Effector memory CD4-positive, alpha-beta T cell (primary cell): ENCODE data around the gene SERPINF2.
"Not testable (repeated sequence)": the region's sequence is repeated elsewhere in the genome, so short reads cannot be mapped to it uniquely, and the experiment has no call there.

Experiments used
- DNase-seq, 3 donors: peaks; one replicate each; pipeline ENCODE4 v3.0.0-alpha.2; 2020
- H3K27ac ChIP-seq: 2 replicates; pipeline ENCODE4 v1.7.0; 2013; ENCODE audit warnings: mild to moderate bottlenecking, low read length, moderate library complexity; ENCODE audit not compliant: insufficient read depth, poor library complexity, severe bottlenecking
- H3K27me3 ChIP-seq: replicated peaks from 2 replicates; pipeline ENCODE4 v1.7.0; 2013; ENCODE audit warnings: mild to moderate bottlenecking, low read length; ENCODE audit not compliant: insufficient read depth, control insufficient read depth, poor library complexity, severe bottlenecking
- H3K36me3 ChIP-seq: 2 replicates; pipeline ENCODE4 v1.7.0; 2013; ENCODE audit warnings: mild to moderate bottlenecking, low read length, moderate library complexity; ENCODE audit not compliant: control insufficient read depth, insufficient read depth
- H3K4me1 ChIP-seq: 2 replicates; pipeline ENCODE4 v1.7.0; 2013; ENCODE audit warnings: low read length, mild to moderate bottlenecking; ENCODE audit not compliant: control insufficient read depth, insufficient read depth, poor library complexity, severe bottlenecking
- H3K4me3 ChIP-seq: 2 replicates; pipeline ENCODE4 v1.7.0; 2013; ENCODE audit warnings: low read length, low read depth, mild to moderate bottlenecking; ENCODE audit not compliant: insufficient read depth, poor library complexity, severe bottlenecking
- H3K9me3 ChIP-seq: 2 replicates; pipeline ENCODE4 v1.7.0; 2013; ENCODE audit warnings: mild to moderate bottlenecking, low read length, moderate library complexity; ENCODE audit not compliant: control insufficient read depth

SERPINF2 gene

DNA sequence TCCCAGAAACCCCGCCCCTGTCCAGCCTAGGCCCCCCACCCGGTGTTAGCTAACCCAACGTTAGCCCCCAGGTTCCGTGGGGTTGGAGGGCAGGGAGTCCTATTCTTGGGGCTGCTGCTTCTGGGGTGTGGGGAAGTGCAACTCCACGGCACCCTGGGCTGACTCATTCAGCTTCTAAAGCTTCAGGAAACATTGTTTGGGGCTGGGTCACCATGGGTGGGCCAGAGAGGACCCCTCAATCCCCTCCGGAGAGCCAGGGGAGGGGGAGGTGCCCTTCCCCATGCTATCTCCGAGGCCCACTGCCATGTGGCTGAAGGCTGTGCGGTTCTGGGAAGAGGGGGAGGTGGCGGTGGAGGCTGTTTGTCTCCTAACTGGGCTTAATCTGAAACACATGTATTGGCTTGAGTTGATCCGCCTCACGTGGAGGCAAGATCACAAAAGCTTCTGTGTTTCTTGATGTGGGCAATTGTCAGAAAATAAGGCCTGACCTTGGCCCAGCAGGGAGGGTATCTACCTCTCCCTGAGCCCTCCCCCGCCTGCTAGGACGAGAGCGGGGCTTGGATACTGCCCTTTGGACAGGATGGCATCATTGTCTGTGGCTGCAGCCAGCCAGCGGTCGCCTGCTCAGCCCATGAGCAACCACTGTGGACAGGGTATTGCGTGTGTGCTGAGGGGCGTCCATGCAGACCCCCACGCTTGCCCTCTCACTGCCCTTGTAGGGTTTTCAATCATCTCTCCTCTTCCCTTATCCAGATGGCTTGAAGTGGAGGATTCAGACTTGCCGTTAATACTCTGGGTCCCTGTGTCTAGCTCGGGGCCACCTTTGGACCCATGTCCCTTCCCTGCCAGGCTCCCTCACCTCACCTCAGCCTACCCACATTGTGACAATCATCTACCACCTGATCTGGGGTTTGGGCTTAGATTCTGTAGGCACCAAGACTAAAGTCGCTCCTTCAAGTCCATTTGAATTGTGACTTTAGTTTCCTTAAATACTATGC, 20.5 kb downstream of the SERPINF2 start:
- Histone ChIP-seq H3K27ac (peak overlapping the region; percentile 37), H3K4me3 (no peak overlapping the region)
- DNase-seq: no peak

GRCh38 chr17:1764284-1764683, 21.6 kb downstream of the SERPINF2 start:
- Histone ChIP-seq H3K4me1 (peaks cover 30% of the 10 kb centered on the region), H3K27me3 (no peaks in the 10 kb centered on the region), H3K36me3 (no peaks in the 10 kb centered on the region), H3K9me3 (no peaks in the 10 kb centered on the region), H3K27ac (peak overlapping the region; percentile 20), H3K4me3 (peak overlapping the region; percentile 18)
- peak; percentile 8 to 60 (median 42) for DNase-seq

More for the DNA sequence above, 20.5 kb downstream of the SERPINF2 start:
- no peaks in the 10 kb centered on the region for H3K9me3 ChIP-seq
- H3K4me1 ChIP-seq: peaks cover 30% of the 10 kb centered on the region
- no peaks in the 10 kb centered on the region for H3K36me3 ChIP-seq
- no peaks in the 10 kb centered on the region for H3K27me3 ChIP-seq

GRCh38 chr17:1764705-1765104, 22.0 kb downstream of the SERPINF2 start:
- Histone ChIP-seq H3K27ac (peak overlapping the region; percentile 20), H3K4me1 (peaks cover 33% of the 10 kb centered on the region)
- DNase-seq, H3K36me3 ChIP-seq, H3K4me3 ChIP-seq, H3K9me3 ChIP-seq, H3K27me3 ChIP-seq: not testable (repeated sequence)

DNA sequence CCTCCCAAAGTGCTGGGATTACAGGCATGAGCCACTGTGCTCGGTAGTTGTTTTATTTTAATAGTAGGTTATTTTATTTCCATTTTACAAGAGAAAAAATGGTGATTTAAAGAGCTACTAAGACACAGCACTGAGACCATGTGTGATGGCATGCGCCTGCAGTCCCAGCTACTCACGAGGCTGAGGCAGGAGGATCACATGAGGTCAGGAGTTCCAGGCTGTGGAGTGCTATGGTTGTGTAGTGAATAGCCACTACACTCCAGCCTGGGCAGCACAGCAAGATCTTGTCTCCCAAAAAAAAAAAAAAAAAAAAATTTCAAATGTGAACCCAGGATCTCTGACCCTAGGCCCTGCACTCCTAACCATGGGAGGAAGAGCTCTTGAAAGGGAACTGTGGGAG, 22.9 kb downstream of the SERPINF2 start:
- Histone ChIP-seq H3K27ac (no peak overlapping the region), H3K4me1 (peaks cover 38% of the 10 kb centered on the region), H3K36me3 (no peaks in the 10 kb centered on the region), H3K27me3 (no peaks in the 10 kb centered on the region), H3K4me3 (no peak overlapping the region), H3K9me3 (no peaks in the 10 kb centered on the region)
- DNase-seq: no peak

- Histone ChIP-seq H3K27me3 (no peaks in the 10 kb centered on the region), H3K4me3 (no peak overlapping the region), H3K9me3 (no peaks in the 10 kb centered on the region), H3K36me3 (no peaks in the 10 kb centered on the region), H3K4me1 (peaks cover 38% of the 10 kb centered on the region), H3K27ac (no peak overlapping the region)
- no peak for DNase-seq
Observed at GRCh38 chr17:1766382-1767135, 23.9 kb downstream of the SERPINF2 start.

DNA sequence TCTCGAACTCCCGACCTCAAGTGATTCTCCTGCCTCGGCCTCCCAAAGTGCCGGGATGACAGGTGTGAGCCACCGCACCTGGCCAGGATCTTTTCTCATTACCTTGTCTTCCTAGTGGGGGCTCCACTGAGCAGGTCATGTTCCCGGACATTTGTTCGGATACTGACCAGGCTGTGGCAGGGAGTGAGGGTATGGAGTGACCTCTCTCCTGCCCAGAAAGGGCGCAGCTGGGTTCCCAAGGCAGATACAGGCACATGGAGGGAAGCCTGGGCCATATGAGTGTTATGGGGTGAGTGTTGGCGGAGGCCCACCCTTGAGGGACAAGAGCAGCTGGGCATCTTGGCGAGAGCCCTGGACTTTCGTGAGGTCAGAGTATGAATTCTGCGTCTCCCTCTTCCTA, 24.7 kb downstream of the SERPINF2 start:
- no peak overlapping the region for H3K4me3 ChIP-seq
- peaks cover 30% of the 10 kb centered on the region for H3K4me1 ChIP-seq
- no peak for DNase-seq
- no peaks in the 10 kb centered on the region for H3K27me3 ChIP-seq
- H3K9me3 ChIP-seq: no peaks in the 10 kb centered on the region
- no peak overlapping the region for H3K27ac ChIP-seq
- no peaks in the 10 kb centered on the region for H3K36me3 ChIP-seq

- peaks cover 8% of the 10 kb centered on the region for H3K4me1 ChIP-seq
- no peaks in the 10 kb centered on the region for H3K36me3 ChIP-seq
- no peaks in the 10 kb centered on the region for H3K27me3 ChIP-seq
- H3K9me3 ChIP-seq: no peaks in the 10 kb centered on the region
- H3K27ac ChIP-seq: peak overlapping the region; percentile 0
- no peak overlapping the region for H3K4me3 ChIP-seq
- DNase-seq: no peak
Observed at GRCh38 chr17:1769822-1770477, 27.3 kb downstream of the SERPINF2 start.

DNA sequence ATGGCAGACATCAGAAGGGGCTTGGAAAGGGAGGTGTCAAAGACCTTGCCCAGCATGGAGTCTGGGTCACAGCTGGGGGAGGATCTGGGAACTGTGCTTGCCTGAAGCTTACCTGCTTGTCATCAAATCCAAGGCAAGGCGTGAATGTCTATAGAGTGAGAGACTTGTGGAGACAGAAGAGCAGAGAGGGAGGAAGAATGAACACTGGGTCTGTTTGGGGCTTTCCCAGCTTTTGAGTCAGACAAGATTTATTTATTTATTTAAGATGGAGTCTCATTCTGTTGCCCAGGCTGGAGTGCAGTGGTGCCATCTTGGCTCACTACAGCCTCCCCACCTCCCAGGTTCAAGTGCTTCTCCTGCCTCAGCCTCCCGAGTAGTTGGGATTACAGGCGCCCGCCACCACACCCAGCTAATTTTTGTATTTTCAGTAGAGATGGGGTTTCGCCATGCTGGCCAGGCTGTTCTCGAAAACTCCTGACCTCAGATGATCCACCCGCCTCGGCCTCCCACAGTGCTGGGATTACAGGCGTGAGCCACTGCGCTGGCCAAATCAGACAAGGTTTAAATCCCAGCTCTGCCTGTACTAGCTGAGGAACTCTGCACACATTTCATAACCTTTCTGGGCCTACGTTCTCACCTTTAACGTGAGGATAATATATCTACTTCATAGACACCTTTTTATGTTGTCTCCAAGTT, 30.5 kb downstream of the SERPINF2 start:
- H3K27me3 ChIP-seq, H3K4me3 ChIP-seq, H3K4me1 ChIP-seq, H3K9me3 ChIP-seq, DNase-seq, H3K27ac ChIP-seq: not testable (repeated sequence)
- peaks cover 12% of the 10 kb centered on the region for H3K36me3 ChIP-seq

GRCh38 chr17:1773696-1774181, 31.1 kb downstream of the SERPINF2 start:
- Histone ChIP-seq H3K27ac (no peak overlapping the region), H3K4me1 (peaks cover 8% of the 10 kb centered on the region), H3K36me3 (peaks cover 15% of the 10 kb centered on the region), H3K9me3 (no peaks in the 10 kb centered on the region), H3K27me3 (no peaks in the 10 kb centered on the region), H3K4me3 (no peak overlapping the region)
- DNase-seq: no peak
